SJCRH30 (cell line): Measurements from ENCODE around the gene SLC6A11. TPM values are rescaled to one million over a fixed set of nuclear protein-coding genes. Genes with fewer than 3 reads are reported as not detected.

ENCODE experiments used
- DNase-seq, 2 experiments: peaks; one replicate each; pipeline ENCODE4 v3.0.0-alpha.2; 2015 to 2020
- H3K27ac ChIP-seq: fragments of 250-450 bp; sonication (Bioruptor Pico); 2 replicates; pipeline ENCODE4 v1.5.1; 2020; ENCODE audit warnings: mild to moderate bottlenecking, moderate library complexity
- H3K27me3 ChIP-seq: fragments of 250-450 bp; sonication (Bioruptor Pico); 2 replicates; pipeline ENCODE4 v1.5.1; 2020; ENCODE audit warnings: mild to moderate bottlenecking, moderate library complexity
- H3K36me3 ChIP-seq: fragments of 250-450 bp; sonication (Bioruptor Pico); 2 replicates; pipeline ENCODE4 v1.5.1; 2020; ENCODE audit warnings: mild to moderate bottlenecking, moderate library complexity
- H3K4me1 ChIP-seq: fragments of 250-450 bp; sonication (Bioruptor Pico); 2 replicates; pipeline ENCODE4 v1.5.1; 2020; ENCODE audit warnings: mild to moderate bottlenecking, moderate library complexity
- H3K4me3 ChIP-seq: fragments of 250-450 bp; sonication (Bioruptor Pico); 2 replicates; pipeline ENCODE4 v1.5.1; 2020; ENCODE audit warnings: mild to moderate bottlenecking, moderate library complexity
- H3K9me3 ChIP-seq: fragments of 250-450 bp; sonication (Bioruptor Pico); replicated peaks from 2 replicates; pipeline ENCODE4 v1.5.1; 2020; ENCODE audit warnings: mild to moderate bottlenecking, moderate library complexity
- total RNA-seq: library from RNA; depleted of rRNA; stranded (reverse); fragments of >200 nt; shearing (Covaris generic); gene quantifications from 2 replicates; pipeline ENCODE4 v1.2.3, GENCODE V29; 2014

The SLC6A11 gene
- total RNA-seq, 1 experiment from 2014 or later = not detected

DNA sequence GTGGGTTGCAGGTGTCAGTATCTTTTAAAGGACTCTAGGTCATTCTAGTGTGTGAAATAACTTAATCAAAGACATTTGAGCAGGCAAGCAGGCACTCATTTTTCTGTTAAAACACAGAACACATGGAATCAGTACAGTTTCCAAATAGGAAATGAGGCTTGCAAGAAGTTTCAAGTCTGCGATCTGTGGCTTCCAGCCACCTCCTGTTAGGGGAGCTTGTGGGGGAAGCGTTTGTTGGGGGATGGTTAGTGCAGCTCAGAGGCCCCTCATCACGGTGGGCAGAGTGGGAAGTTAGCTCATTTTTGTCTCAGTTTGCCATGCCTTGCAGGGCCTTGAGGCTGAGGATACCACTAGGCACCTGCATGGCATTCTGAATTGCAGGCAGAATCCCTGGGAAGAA, 59.9 kb downstream of the SLC6A11 start:
- H3K27me3 ChIP-seq = peaks cover 2% of the 10 kb centered on the region; the same call in 1 of the 2 replicates
- H3K9me3 ChIP-seq = no peaks in the 10 kb centered on the region
- H3K36me3 ChIP-seq = no peaks in the 10 kb centered on the region
- no peaks in the 10 kb centered on the region for H3K4me1 ChIP-seq
- H3K27ac ChIP-seq = no peak overlapping the region
- DNase-seq = no peak
- no peak overlapping the region for H3K4me3 ChIP-seq

- H3K36me3 ChIP-seq = no peaks in the 10 kb centered on the region
- H3K27me3 ChIP-seq = peaks cover 2% of the 10 kb centered on the region; the same call in 1 of the 2 replicates
- H3K9me3 ChIP-seq = no peaks in the 10 kb centered on the region
- no peak overlapping the region for H3K4me3 ChIP-seq
- no peak overlapping the region for H3K27ac ChIP-seq
- no peak for DNase-seq
- H3K4me1 ChIP-seq = no peaks in the 10 kb centered on the region
These were observed 60.6 kb downstream of the SLC6A11 start for GRCh38 chr3:10876661-10877060.

DNA sequence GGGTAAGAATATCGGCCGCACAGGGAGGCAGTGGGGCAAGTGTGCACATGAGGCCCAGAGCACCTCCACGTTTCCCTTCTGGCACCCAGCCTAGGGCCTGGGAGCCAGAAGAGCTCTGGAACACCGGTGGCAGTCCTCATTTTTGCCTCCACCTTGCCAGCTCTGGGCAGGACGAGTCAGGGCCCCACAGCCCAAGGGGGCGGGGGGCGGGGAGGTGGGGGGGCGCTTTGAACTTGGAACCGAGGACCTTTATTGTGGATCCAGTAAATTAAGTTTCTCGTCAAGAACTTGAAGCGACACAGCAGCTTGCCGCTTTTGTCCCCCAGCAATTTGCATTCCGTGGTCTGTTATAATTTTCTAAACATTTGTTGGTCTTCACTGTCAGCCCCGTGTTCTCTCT, 66.8 kb downstream of the SLC6A11 start:
- Histone ChIP-seq H3K27ac (no peak overlapping the region), H3K9me3 (no peaks in the 10 kb centered on the region), H3K27me3 (no peaks in the 10 kb centered on the region; the same call in 1 of the 2 replicates), H3K4me3 (no peak overlapping the region), H3K4me1 (no peaks in the 10 kb centered on the region), H3K36me3 (no peaks in the 10 kb centered on the region)
- DNase-seq = no peak

DNA sequence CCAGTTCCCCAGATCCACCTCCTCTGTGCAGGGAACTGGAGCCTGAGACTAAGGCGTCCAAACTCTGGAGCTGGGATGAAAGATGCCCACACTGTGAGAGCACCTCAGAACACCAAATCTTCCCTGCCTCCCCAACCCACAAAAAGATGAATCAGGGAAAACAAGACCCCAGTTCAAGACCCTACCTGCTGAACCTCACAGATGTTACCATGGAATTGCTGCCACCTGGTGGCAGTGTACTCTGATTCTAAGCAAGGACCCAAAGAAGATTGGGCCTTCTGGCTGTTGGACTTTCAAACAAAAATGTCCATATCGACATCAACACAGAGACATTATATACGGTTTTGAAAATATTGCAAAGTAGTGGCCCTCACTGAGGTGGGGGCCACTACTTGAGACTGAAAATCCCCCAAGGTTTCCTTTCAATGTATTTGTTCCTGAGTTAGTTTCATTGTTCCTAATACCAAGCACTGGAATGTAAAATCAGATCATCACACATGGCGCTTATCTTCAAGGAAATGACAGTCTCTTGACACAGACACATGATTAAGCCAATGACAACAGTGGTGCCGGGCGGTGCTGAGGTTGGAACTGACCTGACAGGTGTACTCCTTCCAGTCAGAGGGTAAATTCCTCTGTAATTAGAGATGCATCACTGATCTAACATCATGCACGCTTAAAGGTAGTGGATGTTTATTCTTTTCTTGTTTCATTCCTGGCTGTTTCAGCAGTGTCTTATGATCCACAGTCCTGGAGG, 67.6 kb downstream of the SLC6A11 start:
- DNase-seq = peak in 1 of 2 experiments; percentile 34
- Histone ChIP-seq H3K9me3 (no peaks in the 10 kb centered on the region), H3K4me1 (no peaks in the 10 kb centered on the region), H3K27me3 (no peaks in the 10 kb centered on the region; the same call in 1 of the 2 replicates), H3K36me3 (no peaks in the 10 kb centered on the region), H3K4me3 (no peak overlapping the region), H3K27ac (no peak overlapping the region)

DNA sequence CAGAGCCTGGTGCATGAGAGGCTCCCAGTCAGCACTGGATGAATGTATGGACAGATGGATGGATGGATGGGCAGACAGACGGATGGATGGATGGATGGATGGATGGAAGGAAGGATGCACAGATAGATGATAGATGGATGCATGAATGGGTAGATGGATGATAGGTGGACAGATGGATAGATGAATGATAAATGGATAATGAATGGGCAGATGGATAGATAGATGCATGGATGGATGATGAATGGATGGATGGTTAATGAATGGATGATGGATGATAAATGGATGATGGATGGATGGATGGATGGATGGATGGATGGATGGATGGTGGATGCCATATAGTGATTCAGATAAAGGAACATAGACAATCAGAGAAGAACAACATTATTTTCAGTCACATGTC, 71.0 kb downstream of the SLC6A11 start:
- Histone ChIP-seq H3K4me1 (no peaks in the 10 kb centered on the region), H3K9me3 (no peaks in the 10 kb centered on the region), H3K4me3 (no peak overlapping the region), H3K27ac (no peak overlapping the region), H3K27me3 (no peaks in the 10 kb centered on the region), H3K36me3 (no peaks in the 10 kb centered on the region)
- no peak for DNase-seq

GRCh38 chr3:10888518-10889090, 72.6 kb downstream of the SLC6A11 start:
- Histone ChIP-seq H3K4me3 (no peak overlapping the region), H3K27me3 (no peaks in the 10 kb centered on the region), H3K27ac (no peak overlapping the region), H3K4me1 (no peaks in the 10 kb centered on the region), H3K9me3 (no peaks in the 10 kb centered on the region), H3K36me3 (no peaks in the 10 kb centered on the region)
- no peak for DNase-seq

DNA sequence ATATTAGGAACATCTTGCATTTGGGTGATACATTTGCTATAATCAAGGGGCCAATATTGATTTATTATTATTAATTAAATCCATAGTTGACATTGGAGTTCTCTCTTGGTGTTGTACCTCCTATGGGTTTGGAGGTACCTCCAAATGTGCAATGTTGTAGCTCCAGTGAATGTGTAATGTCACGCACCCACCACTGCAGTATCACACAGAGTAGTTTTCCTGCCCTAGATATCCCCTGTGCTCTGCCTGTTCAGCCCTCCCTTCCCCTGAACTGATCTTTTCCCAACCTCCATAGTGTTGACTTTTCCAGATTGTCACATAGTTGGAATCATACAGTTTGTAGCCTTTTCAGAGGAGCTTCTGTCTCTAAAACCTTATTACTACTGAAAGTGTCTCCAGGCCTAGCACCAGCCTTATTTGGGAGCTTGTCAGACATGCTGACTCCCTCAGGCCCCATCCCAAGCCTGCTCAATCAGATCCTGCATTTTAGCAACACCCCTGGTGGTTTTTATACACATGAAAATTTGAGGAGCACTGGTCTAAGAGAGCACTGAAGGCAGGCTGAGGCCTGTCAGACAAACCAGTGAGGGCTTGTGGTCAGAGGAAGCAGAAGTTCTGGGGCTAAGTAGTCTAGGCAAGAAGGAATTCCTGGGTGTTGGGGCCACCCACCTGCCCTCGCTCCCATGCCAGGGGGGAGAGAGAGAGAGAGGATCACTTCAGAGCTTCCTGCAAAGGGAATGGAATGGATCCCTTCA, 73.4 kb downstream of the SLC6A11 start:
- no peak overlapping the region for H3K27ac ChIP-seq
- DNase-seq = no peak
- H3K9me3 ChIP-seq = no peaks in the 10 kb centered on the region
- H3K36me3 ChIP-seq = no peaks in the 10 kb centered on the region
- H3K4me3 ChIP-seq = no peak overlapping the region
- no peaks in the 10 kb centered on the region for H3K27me3 ChIP-seq
- H3K4me1 ChIP-seq = no peaks in the 10 kb centered on the region

DNA sequence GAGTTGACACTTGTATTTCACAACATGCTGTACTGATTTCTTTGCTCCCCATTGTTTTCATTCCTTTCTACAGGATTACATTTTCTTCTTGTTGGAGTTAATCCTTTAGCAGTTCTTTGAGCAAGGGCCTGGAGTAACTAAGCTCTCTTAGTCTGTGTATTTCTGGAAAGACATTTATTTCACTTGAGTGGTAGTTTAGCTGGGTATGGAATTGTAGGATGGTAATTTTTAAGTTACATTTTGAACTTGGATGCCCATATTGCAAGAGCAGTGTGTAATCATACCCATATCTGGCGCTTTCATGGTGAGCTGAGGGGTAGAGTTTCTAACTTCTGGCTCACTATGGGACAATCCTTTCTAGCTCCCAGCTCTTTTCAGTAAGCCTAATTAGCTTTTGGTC, 74.6 kb downstream of the SLC6A11 start:
- Histone ChIP-seq H3K4me1 (no peaks in the 10 kb centered on the region), H3K9me3 (no peaks in the 10 kb centered on the region), H3K36me3 (no peaks in the 10 kb centered on the region), H3K27me3 (no peaks in the 10 kb centered on the region), H3K4me3 (no peak overlapping the region), H3K27ac (no peak overlapping the region)
- no peak for DNase-seq

GRCh38 chr3:10892622-10893021, 76.6 kb downstream of the SLC6A11 start:
- Histone ChIP-seq H3K9me3 (no peaks in the 10 kb centered on the region), H3K27ac (no peak overlapping the region), H3K36me3 (no peaks in the 10 kb centered on the region), H3K27me3 (no peaks in the 10 kb centered on the region), H3K4me1 (no peaks in the 10 kb centered on the region), H3K4me3 (no peak overlapping the region)
- no peak for DNase-seq

GRCh38 chr3:10901296-10901945, 85.4 kb downstream of the SLC6A11 start:
- no peak overlapping the region for H3K4me3 ChIP-seq
- H3K9me3 ChIP-seq = no peaks in the 10 kb centered on the region
- no peak for DNase-seq
- no peak overlapping the region for H3K27ac ChIP-seq
- no peaks in the 10 kb centered on the region for H3K36me3 ChIP-seq
- no peaks in the 10 kb centered on the region; the same call in 1 of the 2 replicates for H3K27me3 ChIP-seq
- H3K4me1 ChIP-seq = no peaks in the 10 kb centered on the region

DNA sequence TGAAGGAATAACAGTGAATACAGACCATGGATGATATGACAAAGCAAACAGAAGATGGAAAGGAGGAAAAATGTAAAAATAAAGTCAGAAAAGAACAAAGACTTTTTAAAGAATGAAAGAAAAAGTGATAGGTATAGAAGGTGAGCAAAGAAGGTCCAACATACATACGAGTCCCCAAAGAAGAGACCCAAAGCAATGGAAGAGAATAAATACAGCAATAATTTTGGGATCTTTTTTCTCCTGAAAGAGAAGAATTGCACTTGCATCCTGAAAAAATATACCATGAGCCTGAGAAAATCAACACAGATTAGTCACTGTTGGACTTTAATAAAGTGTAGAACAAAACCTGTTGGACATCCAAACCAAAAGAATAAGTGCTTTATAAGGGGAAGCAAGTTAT, 91.2 kb downstream of the SLC6A11 start:
- H3K36me3 ChIP-seq = no peaks in the 10 kb centered on the region
- H3K4me3 ChIP-seq = no peak overlapping the region
- no peak for DNase-seq
- no peaks in the 10 kb centered on the region for H3K4me1 ChIP-seq
- H3K27ac ChIP-seq = no peak overlapping the region
- no peaks in the 10 kb centered on the region; the same call in 1 of the 2 replicates for H3K9me3 ChIP-seq
- H3K27me3 ChIP-seq = no peaks in the 10 kb centered on the region; the same call in 1 of the 2 replicates

GRCh38 chr3:10910367-10910766, 94.3 kb downstream of the SLC6A11 start:
- Histone ChIP-seq H3K9me3 (no peaks in the 10 kb centered on the region; the same call in 1 of the 2 replicates), H3K4me1 (no peaks in the 10 kb centered on the region), H3K4me3 (no peak overlapping the region), H3K27ac (no peak overlapping the region), H3K36me3 (no peaks in the 10 kb centered on the region), H3K27me3 (no peaks in the 10 kb centered on the region)
- no peak for DNase-seq

DNA sequence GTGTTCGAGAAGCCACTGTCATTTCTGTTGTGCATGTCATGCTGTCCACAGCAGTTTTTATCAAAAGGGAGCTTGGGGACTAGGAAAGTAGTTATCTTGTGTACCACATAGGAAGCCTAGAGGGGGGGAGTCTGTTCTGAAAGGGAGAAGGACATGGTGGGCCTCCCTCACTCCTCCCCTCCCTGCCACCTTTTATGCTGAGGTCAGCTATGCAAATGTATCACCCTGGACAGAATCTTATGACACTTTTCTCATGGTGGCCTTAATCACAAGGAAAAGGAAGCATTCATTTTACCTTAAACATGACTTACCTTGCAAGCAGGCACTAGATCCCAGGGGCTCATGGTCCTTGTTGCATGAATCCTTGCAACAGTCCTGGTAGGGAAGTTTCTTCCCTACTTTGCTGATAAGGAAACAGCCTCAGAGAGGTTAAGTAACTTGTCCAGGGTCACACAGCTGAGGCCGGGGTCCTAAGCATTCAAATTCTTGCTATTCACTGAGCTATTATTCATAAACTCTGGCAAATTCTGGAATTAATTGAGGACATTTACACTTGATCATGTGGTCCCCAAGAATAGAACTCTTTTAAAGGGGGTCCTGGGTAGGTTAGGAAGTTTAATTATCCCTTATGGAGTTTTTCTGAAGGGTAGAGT, 95.4 kb downstream of the SLC6A11 start:
- no peaks in the 10 kb centered on the region for H3K4me1 ChIP-seq
- no peak overlapping the region for H3K27ac ChIP-seq
- no peak overlapping the region for H3K4me3 ChIP-seq
- H3K36me3 ChIP-seq = no peaks in the 10 kb centered on the region
- no peaks in the 10 kb centered on the region; the same call in 1 of the 2 replicates for H3K9me3 ChIP-seq
- no peaks in the 10 kb centered on the region for H3K27me3 ChIP-seq
- no peak for DNase-seq

DNA sequence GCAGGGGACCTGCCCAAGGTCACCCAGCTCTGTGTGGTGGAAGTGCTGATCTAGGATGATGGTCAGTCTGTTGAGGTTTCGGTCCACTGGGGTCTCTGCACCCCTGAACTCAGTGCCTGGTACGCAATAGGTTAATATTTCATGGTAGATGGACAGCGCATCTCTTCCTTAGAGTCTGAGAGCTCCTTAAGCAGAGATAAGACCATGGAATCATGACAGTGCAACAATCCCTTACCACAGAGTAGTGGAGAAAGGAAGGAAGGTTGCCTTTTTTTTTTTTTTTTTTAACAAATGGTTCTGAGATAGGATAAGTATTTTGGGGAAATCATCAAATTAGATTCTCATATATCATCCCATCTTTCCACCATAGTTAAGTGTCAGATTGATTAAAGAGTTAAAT, 96.8 kb downstream of the SLC6A11 start:
- no peak for DNase-seq
- Histone ChIP-seq H3K9me3 (no peaks in the 10 kb centered on the region), H3K27ac (no peak overlapping the region), H3K4me3 (no peak overlapping the region), H3K27me3 (no peaks in the 10 kb centered on the region), H3K4me1 (no peaks in the 10 kb centered on the region), H3K36me3 (no peaks in the 10 kb centered on the region)
